GM19328 (cell line): ENCODE results near the gene SLC52A3.
"Not testable (repeated sequence)": the region's sequence is repeated elsewhere in the genome, so short reads cannot be mapped to it uniquely, and the experiment has no call there.

ENCODE experiments used
- ATAC-seq: cut with Tn5 transposase; IDR thresholded peaks from one replicate; pipeline ENCODE4 v1.9.1; 2021; ENCODE audit warnings: mild to moderate bottlenecking, moderate library complexity; ENCODE audit not compliant: unreplicated experiment

Gene SLC52A3

DNA sequence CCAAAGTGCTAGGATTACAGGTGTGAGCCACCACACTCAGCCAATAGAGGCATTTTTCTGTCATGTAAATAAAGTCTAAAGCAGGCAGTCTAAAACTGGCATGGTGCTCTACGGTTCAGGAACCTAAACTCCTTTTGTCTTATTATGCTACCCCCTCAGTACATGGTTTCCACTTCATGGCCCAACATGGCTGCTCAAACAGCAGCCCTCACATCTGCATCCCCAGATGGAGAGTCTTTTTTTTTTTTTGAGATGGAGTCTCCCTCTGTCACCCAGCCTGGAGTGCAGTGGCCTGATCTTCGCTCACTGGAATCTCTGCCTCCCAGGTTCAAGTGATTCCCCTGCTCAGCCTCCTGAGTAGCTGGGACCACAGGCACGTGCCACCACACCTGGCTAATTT is 38.3 kb downstream of the SLC52A3 start:
- ATAC-seq = no peak

DNA sequence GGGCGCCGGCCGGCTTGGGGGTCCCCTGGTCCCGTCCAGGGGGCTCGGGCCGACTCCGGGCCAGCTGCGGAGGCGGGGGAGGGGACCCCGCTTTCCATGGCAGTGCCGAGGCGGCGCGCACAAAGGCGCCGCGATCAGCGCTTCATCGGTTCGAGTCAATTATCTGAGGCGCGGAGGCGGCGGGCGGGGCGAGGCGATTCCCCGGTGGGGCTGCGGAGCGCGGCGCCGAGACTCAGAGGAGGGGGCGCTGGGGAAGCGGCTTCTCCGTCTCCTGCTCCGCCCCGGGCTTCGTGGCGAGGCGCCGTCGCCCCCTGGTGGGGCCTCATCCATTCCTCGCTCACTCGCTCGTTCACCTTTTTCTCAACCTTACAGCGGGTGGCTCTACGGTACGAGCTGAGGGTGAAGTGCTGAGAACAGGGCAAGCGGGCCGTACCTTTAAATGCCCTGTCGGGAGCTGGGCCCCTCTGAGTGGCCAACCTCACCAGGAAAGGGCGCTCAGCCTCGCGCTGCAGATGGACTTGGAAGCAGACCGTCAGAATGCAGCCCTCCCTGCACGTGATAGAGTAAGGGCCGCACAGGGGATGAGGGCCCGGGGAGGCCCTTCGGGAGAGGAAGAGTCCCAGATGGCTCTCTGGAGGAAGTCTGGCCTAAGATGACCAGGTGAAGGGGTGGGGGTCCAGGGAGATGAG is 39.9 kb downstream of the SLC52A3 start:
- ATAC-seq = no peak

DNA sequence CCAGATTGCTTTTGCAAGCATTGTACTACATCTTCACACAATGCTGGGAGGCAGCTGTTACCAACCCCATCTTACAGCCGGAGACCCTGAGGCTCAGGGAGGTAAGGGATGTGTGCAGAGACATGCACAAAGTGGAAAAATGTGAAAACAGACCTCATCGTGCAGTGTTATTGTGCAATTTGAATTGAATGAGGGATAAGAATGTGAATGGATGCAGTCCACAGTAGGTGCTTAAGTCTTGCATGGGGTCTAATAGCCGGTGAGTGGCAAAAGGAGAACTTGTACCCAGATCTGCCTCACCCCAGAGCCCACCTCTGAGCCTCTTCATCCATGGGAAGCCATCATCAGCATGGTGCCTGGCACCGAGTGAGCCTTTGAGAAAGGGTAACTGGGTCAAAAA is 42.1 kb downstream of the SLC52A3 start:
- no peak for ATAC-seq

DNA sequence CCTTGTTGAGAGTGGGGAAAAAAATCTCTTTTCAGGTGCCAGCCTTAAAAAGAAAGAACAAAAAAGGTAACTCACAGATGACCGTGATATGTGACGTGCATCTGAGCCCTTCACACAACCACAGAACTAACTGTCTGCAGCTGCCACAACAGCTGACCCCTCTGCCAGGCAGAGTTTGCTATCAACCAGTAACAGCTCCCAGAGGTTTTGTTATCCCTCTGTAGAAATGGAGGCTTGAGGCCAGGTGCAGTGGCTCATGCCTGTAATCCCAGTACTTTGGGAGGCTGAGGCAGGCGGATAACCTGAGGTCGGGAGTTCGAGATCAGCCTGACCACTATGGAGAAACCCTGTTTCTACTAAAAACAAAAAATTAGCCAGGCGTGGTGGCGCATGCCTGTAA is 42.8 kb downstream of the SLC52A3 start:
- ATAC-seq = no peak

DNA sequence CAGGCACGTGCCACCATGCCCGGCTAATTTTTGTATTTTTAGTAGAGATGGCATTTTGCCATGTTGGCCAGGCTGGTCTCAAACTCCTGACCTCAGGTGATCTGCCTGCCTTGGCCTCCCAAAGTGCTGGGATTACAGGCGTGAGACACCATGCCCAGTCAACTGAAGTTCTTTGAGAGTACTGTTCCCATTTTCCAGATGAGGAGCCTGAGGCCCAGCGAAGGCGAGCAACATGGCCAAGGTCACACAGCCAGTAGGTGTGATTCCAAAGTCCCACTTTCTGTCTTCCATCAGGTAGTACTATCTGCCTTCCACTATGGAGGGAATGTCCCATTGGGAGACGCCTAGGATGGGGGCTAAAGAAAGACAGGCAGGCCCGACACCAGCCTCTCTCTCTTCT is 43.5 kb downstream of the SLC52A3 start:
- ATAC-seq = not testable (repeated sequence)

DNA sequence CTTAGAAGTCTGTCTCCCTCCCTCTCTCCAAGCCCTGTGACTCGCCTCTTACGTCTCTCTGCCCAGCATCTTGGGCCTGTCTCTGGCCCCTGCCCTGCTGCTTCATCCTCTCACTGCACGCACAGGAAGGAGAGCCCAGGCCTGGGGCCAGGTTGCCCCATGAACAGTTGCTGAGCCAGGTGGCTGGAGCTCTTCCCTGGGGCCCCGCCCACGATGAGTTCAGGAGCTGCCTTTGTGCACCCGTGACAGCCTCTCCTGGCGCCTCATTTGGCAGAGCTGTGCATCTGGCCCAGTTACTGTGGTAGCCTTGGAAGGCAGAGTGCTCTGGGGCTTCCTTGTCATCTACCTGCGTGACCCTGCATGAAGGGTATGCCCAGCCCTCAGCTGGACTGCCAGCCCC is 44.5 kb downstream of the SLC52A3 start:
- no peak for ATAC-seq

DNA sequence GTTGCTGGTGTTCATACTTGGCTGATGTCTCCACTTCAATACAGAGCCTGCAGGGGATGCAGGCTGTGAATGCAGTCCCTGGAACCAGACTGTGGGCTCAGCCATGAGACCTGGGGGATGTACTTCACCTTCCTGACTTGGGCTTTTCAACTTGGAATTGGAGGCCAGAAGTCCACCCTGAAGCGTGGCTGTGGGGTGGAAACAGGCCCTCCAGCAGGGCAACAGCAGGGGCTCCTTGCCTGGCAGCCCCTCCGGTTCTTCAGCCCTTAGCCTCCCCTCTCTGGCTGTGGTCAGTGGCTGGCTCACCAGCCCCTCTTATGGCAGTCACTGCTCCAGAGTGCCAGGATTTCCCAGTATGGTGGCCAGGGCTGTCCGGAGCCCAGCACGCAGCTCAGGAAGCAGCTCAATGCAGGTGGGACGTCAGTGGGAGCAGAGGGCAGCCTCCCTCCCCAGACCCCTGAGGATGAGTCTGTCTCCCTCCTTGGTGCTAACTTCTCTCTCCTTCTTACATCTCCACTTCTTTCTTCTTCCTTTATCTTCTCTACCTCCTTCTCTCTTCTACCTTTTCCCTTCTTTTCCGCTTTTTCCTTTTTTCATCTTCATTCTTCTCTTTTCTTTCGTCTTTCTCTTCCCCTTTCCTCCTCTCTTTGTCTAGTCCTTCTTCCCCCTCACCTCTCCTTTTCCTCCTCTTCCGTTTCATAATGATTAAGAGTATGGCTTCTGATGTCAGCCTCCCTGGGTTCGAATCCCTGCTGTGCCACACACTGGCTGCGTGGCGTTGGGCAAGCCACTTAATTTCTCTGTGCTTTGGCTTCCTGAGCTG is 45.3 kb downstream of the SLC52A3 start:
- ATAC-seq = no peak

DNA sequence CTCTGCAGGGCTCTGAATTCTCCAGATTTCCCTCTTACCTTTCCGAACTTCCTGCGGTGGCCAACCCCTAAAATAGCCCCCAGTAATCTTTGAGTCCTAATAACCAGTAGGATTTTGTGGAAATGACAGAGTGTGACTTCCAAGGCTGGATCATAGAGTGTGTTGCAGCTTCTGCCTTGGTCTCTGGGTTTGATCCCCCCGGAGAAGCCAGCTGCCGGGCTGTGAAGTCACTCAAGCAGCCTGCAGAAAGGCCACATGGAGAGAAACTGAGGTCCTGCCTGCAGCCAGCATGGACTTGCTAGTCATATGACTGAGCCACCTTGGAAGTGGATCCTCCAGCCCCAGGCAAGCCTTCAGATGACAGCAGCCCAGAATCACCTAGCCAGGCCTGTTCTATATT is 46.4 kb downstream of the SLC52A3 start:
- no peak for ATAC-seq

DNA sequence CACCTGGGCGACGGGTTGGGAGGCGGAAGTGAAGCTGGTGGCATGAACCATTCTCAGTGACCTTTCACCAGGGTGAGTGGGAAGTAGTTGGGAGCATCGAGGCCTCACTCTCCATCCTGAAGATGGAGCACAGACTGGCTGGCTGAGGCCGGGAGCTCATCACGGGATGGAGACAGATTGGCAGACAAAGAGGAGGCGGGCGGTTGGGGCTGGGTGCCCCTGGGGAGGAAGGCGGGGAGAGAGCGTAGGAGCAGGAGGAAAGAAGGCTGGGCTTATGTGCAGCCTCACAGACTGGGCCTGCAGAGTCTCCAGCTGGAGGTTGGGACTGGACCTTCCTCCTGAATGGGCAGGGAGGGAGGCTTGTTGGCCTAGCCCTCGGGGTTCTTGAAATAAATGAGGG is 48.5 kb downstream of the SLC52A3 start:
- no peak for ATAC-seq

DNA sequence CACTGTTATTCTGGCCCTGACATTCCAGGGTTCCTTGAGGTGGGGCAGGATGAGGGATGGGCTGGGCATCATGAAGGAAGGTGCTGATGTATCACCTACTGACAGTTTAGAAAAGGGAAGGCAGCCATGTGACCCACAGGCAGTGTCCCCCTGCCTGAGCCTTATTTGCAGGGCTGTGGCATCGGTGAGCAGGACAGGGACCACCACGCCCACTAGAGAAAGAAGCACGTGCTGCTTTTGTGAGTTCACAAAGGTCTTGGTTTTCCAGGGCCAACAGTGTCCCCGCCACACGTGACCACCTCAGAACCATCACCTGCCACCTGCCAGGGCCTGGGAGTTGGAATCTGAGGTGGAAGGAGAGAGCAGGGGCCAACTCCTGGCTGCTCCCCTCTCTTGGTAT is 49.2 kb downstream of the SLC52A3 start:
- no peak for ATAC-seq

DNA sequence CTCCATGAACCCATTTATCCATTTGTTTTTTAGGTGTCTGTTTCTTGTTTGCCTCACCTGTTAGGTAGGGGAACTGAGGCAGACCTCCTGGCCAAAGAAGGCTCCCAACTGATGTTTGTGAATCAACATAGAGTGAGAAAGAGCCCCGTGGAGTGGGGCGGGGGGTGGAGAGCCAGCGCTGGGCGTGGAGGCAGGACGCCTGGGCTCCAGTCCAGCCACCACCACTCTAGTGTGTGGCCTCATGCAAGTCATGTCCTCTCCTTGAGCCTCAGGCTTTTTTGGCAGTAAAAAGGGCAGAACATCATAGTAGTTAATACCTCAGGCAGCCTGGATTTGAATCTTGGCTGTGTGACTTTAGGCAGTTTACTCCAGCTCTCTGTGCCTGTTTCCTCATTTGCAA is 50.5 kb downstream of the SLC52A3 start:
- no peak for ATAC-seq

DNA sequence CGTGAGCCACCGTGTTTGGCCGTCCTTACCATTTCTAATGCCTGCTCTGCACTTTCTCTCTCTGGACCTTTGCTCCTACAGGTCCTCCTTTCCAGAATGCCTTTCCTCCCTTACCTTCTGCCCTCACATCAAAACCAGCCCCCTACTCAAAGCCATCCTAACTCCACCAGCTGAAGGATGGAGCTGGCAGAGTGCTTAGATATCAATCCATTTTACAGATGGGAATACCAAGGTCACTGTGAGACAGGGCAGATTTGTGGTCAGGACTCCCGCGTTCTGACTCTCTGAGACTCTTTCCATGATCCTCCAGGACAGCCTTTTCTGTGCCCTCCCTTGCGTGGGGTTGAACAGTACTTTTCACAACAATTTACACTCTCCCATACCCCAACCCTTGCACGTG is 51.0 kb downstream of the SLC52A3 start:
- no peak for ATAC-seq

DNA sequence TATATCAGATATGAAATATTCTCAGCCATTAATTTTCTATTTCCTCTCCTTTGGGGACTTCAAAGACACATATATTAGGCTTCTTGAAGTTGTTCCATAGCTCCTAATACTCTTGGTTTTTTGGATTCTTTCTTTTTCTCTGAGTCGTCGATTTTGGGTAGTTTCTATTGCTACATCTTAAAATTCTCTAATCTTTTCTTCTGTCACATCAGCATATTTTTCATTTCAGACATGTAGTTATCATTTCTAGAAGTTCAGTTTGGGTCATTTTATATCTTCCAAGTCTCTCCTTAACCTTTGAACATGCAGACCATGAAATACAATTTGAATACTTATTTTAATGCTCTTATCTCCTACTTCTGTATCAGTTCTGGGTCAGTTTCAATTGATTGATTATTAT is 53.8 kb downstream of the SLC52A3 start:
- ATAC-seq = no peak

DNA sequence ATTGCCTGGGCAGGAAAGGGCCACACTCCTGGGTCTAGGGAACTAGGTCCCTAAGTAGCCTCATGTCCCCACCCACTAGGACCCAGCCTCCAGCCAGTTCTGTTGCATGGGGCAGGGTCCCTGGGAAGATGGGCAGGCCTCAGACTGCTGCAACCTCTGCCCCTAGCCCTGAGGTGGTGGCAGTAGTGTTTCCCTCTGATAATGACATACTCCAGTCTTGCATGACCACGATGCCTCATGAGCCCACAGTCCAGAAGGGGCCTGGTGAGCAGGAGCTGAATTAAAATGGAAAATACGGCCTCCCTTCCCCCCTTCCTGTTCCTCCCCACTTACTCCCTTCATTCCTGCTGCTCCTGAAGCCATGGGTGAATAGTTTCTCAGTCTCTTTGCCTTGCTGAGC is 56.7 kb downstream of the SLC52A3 start:
- ATAC-seq = no peak

DNA sequence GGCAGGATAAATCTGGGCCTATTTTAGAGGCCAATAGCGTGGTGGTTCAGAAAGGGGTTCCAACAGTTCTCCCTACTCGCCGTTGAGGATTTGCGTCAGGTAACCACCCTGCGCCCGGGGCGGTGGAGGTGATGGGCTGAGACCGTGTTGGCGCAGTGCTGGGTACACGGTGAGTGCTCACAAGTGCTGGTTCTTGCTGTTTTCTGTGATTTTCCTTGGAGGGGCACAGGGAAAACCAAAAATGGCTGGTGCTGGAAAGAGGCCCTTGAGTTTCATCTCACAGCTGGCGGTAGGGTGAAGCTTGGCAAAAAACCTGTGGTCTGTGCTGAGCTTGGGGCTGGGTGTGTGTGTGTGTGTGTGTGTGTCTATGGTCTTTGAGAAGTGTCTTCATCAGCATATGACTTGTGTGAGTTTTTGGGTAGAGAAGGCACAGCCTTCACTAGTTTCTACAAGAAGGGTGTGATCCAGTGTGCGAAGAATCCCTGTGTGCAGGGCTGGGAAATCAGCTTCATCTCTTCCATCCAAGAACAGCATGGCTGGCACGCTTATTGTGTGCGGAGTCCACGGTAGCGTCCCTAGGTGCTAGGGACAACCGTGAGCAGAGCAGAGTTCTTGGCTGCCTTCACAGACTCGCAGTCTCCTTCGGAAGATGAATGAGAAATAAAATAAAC is 57.4 kb downstream of the SLC52A3 start:
- ATAC-seq = no peak
